NOMO-1 (cell line): ENCODE results near the gene FRMD4B.

Experiments used
- DNase-seq, 2 experiments: peaks; one replicate each; lab custom pipeline; 2025; ENCODE audit not compliant: unreplicated experiment in 2 of 2; lab: John Stamatoyannopoulos, UW

FRMD4B gene

DNA sequence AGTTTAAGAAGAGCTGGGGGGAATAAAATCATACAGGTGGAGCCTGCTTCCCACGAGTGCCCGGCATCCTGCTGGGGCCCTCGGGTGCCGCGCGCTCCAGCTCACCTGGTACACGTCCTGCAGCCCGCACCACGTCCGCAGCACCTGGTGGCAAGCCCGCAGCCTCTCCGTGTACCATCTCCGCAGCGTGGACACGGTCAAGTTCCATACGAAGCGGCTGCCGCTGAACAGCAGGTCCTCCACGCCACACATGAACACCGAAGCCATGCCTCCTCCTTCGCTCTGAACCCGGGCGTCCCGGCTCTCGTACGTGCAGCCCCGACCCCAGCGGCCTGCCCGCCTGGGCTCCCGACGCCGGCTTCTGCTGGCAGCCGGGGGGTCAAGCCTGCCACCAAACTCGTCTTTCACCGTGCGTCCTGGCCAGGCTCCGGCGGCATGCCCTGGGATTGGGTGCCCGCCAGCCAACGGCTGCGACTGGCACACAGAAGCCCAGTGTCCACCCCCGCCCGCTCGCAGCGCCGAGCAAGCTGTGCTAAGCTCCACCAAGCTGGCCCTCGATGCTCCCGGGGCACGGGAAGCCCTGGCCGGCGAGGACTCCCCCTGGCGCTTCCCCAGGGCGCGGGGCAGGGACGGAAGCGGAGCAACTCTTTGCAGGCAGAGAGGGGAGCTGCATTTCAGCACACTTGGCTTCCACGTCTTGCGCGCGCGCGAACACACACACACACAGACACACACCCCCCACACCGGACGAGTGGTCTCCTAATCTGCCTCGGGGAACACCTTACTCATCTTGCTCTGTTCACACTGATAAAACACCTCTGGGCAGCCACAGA, at the start of gene FRMD4B:
TSS of gene FRMD4B (minus strand) at position 366 of the 833 bp plus-strand sequence. CDS start at position 267, 99 bp downstream.
- DNase-seq: no peak

DNA sequence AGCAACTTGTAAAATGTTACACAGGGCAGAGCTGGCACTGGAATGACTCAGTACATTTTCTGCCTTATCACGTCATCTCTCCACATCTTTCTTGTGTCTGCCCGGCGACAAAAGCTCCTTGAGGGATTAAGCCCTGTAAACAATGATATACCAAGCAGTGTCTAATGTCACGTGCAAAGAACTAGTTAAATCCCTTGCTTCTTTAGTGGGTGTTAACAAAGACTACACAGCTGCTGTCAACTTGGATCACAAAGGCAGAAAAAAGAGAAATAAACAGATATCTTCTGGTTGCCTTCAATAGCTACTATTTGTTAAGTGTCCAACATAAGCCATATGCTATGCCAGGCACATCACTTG, 48.1 kb upstream of the FRMD4B start:
- no peak for DNase-seq

DNA sequence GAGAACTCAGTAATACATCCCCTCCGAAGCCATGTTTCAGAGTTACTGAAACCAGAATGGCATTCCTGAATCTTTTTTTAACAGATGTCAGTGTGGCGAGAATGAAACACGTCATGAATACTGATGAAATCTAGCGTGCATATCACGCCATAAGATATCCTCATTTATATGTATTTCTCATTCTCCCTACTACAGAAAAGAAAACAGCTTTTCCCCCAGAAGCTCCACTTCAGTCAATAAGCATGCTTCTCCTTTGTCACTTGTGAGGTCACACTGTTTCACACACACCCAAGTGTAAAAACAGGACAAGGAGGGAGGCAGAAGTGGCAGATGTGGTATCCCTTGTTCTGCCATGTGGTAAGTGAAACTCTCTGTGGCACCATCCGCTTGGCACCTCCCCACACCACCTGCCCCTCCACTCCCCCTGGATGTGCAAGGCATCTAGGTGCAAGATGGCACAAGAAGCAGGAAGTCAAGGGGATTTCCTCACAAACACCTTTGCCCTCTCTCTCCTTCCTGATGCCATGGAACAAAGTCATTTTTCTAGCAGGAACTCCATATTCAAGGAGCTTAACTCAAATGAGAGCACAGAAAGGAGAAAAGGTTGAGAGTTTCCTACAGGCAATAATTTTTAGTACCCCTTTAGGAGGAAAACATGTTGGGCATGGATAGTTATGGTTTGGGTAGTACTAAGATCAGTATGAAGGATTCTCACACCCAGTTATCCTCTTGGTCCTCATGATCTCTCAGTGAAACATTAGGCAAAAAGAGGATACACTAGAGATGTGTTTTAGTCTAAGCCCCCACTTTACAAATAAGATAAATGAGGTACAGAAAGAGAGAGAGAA, 47.5 kb upstream of the FRMD4B start:
- DNase-seq: no peak

DNA sequence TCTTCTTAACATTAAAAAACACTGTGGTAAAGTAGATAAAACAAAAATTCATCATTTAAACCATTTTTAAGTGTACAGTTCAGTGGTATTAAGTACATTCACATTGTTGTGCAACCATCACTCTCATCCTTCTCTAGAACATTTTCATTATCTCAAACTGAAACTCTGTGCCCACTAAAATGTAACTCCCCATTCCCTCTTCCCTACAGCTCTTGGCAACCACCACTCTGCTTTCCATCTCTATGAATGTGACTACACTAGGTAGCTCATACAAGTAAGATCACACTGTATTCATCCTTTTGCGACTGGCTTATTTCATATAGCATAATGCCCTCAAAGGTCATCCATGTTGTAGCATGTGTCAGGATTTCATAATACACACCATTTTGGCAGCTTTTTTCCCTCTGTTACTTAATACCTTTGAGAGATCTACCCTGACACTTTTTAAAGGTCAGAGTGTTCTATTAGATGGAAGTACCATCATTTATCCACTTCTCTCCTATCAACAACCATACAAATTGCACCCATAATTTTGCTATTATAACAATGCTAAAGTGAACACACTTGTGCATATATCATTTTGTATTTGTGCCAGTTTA, 42.9 kb upstream of the FRMD4B start:
- DNase-seq: no peak

DNA sequence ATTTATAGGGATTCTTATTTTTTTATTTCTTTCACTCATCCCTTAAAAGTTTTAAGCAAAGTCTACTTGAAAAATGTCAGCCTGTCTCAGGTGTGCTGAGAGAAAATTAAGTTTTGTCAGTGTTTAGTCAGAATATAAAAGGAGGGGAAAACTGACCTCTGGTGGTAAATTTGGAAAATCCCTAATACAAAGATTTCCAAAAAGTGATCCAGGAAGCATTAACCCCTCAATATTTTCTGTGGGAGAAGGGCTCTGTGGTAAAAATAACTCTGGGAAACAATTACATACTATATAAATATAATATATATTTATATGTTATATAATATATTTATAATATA, 41.0 kb upstream of the FRMD4B start:
- DNase-seq: no peak

DNA sequence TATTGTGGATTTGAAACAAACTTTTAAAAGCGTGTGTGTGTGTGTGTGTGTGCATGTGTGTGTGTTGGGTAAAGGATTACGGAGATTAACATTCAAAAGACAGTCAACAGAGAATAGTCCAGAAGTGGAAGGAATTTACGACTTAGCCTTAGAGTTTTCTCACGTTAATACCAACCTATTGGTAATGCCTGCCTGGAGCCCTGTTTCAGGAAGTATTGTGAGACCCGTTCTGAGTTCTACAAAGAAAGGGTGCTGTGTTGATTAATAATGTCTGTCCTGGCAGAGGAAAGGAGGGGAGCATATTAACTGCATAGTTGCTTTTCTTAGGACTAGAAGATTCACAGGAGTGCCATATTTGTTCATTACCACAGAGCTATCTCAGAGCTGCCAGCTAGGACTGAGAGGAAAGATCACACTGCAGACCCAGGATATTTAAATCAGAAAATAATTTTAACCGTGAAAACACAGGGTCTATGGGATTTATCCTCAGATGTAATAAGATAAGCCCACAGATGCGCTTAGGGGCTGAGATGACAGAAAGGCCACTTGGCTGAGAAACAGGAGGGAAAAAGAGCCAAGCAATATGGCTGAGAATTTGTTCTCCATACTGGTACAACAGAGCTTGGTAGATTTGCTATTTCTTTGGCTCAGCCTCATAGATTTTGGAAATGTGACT, 40.5 kb upstream of the FRMD4B start:
- no peak for DNase-seq

DNA sequence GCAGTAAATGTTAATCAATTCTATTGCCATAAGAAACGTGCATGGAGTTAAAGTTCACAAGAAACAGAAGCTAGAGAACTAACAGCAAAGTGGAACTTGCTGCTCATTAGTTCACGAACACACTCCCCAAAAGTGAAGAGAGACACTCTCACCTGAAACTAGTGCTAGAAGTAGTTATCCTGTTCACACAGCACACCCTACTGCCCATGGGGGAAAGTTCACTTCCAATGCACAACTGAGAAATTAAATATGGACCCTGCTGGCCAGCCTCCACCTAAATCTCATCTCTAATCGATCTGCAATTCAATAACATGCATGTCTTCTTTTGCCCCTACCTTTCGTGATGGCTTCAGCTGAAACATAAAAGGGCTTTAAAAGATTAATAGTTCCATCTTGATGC, 39.4 kb upstream of the FRMD4B start:
- DNase-seq: no peak

DNA sequence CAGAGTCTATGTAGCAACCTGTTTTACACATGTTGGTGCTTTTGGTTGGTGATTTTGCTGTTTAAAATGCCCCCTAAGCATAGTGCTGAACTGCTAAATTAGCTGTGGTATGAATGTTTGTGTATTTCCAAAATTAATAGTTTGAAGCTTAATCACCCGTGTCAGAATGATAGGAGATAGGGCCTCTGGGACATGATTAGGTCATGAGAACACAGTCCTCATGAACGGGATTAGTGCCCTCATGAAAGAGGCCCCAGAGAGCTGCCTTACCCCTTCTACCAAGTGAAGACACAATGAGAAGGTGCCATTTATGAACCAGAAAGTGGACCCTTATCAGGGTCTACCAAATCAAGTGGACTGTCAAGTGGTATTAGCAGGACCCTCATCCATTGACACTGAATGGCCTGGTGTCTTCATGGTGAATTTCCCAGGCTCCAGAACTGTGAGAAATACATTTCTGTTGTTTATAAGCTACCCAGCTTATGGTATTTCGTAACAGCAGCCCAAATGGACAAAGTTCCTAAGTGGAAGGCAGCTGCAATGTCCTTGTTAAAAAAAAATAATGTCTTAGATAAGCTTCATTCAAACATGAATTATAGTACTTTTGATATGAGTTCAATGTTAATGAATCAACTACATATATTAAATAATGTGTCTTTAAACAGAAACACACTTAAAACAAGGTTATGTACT, 37.7 kb upstream of the FRMD4B start:
- DNase-seq: no peak

DNA sequence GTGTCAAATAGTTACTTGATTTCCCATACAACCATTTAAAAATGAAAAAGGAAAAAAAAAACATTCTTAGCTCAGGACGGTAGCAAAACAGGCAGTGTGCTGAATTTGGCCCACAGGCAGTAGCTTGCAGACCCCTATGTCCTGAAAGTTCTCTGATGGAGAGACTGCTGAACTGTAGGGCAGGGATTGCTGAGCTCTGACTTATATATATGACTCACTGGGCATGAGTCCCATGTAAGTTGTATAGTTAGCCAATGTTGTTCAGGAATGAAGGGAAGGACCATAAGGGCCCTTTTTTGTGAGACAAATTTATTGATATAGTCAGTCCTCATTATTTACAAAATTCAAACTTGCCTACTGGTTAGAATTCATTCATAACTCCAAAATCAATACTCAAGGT, 36.9 kb upstream of the FRMD4B start:
- no peak for DNase-seq

DNA sequence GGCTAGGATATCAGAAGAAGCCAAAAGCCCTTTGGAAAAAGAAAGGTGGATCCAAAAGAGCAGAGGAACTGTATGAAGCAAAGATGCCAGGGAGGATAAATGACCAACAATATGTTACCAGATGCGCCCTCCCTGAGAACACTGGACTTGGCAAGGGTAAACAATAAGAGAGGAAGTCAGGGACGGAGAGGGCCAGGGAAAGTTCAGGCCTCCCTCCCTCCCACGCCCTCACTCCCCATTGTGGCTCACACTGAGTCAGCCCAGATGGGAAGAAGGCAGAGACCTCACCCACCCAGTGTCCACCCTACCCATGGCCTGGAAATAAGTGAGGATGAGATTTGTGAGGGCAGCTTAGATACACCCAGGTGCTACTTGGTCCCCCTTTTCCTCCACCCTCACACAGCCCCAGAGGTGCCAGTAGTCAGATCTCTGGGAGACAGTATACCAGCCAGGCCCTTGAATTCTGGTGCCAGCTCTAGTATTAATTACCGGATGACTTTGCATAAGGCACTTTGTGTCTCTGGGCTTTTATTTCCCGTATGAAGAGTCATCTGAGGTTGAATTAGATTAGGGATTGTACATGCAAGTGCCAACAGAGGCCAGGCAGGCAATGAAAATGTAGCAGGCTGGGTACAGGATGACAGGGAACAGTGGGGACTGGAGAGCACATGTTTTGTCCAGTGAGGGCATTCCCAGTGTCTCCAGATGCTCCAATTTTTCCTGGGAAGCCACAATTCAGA, 35.1 kb upstream of the FRMD4B start:
- no peak for DNase-seq

DNA sequence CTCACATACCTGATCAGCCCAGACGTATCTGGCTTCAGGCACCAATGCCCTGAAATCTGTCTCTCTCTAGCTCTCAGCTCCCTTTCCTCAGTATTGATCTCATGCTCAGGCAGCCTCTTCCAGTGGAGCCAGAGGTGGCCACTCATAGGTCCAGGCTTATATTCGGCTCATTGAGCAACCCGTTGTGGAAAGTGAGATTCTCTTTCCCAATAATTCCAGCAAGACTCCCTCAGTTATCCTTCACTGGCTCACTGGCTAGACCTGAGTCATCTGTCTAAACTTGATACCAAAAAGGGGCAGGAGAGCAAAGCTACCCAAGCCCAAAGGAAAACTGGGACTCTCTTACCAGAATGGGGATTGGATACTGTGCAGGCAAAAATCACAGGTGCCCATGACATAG, 33.4 kb upstream of the FRMD4B start:
- DNase-seq: no peak

DNA sequence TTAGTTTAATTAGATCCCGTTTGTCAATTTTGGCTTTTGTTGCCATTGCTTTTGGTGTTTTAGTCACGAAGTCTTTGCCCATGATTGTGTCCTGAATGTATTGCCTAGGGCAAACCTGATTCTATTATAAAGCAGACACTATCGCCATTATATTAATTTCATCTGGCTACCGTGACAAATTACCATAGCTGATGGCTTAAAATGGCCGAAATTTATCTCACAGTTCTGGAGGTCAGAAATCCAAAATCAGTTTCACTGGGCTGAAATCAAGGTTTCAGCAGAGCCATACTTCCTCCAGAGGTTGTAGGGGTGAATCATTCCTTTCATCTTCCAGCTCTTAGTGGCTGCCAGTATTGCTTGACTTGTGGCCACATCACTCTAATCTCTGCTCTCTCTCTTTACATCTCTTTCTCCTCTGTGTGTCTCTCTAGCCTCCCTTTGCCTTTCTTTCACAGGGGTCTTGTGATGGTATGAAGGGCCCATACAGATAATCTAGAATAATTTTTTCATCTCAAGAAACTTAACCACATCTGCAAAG, 31.7 kb upstream of the FRMD4B start:
- DNase-seq: no peak

DNA sequence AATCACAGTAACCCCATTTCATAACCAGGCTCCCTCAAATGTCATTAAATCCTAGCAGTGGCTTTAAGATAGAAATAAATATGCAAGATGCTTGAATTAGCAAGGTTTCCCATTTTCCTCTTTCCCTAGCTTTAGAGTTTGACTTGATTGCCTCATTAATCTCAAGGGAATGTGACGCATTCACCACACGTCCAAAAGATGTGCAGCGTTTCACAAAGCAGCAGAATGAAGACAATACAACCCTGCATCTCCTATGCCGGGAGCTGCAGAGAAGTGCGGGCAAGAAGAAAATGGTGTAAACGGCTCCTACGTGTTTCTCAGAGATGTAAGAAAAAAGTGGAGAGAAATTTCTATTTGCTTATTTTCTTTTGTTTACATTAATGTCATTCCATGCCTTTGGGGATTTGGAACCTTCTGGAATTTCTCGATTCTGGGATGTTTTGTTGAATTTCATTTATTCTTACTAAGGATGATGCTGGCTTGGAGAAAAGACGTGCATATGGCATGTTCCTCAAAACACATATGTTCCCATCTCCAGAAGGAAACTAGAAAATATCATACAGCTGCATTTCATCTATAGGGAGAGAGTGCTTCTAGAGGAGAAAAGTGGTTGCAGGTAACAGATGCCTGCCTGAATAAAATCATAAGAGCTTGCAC, 27.8 kb upstream of the FRMD4B start:
- no peak for DNase-seq

DNA sequence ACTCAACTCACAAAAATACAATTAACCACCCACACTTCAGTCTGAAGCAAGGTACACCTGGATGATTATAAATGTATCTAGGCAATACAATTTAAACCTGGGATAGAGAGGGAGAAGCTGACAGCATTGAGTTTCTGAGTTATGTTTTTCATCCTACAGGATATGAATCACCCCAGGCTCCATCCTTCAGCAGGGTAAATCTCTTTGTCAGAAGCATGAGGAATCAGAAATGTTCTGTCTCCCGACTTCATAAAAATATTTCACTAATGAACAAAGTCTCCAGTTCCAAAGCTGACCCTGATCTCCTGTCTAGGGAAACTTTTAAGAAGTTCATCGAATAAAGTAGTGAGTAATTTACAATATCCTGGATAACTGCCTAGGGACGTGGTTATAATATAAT, 25.5 kb upstream of the FRMD4B start:
- DNase-seq: no peak

DNA sequence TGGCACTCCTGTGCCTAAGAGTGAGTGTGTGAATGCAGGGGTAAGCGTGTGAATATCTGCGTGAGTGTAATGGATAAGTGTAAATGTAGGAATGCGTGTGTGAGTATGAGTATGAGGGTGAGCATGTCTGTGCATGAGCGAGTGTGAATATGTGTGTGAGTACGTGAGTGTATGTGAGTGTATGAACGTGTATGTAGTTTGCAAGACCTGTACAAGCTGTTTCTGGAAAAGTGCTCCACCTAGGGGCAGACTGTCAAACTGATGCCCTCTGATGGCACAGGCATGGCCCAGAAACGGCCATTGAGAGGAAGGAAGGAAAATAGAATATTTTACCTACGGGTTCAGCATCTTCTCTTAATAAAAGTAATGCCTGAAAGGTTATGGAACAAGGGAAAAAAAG, 24.4 kb upstream of the FRMD4B start:
- DNase-seq: peak; percentile 20 to 36

DNA sequence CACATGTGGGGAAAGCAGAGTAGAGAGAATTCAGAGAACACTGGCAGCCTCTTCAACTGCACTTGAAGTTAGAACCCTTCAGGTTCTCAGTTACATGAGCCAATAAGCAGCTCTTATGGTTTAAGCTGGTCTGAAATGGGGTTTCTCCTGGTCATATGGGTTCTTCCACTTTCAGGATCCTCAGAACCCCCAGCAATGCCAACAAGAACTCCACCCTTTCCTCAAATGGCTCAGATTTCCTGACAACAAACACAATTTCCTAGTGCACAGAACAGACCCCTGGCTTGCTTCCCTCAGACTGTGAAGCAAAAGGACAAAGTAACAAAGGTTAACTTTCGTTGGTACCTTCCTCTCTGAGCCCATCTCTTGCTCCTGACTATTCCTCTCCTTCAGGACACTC, 23.9 kb upstream of the FRMD4B start:
- DNase-seq: no peak

DNA sequence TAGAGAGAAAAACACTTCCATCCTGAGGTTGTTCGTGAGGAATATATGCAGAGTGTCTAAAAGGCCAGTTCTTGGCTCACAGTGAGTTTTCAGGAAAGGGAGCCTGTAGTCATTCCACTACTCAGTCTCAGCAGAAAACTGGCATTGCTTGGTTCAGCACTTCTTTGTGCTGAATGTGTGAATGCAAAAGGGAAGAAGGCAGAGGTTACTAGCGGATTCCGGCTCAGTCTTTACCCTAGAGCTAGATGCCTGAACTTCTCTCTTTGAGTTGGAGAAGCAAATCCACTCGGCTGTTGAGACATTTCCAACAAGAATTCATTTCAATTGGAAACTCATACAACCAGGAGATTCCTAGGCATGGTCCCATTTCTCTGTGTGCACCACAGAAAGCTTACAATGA, 23.1 kb upstream of the FRMD4B start:
- no peak for DNase-seq

DNA sequence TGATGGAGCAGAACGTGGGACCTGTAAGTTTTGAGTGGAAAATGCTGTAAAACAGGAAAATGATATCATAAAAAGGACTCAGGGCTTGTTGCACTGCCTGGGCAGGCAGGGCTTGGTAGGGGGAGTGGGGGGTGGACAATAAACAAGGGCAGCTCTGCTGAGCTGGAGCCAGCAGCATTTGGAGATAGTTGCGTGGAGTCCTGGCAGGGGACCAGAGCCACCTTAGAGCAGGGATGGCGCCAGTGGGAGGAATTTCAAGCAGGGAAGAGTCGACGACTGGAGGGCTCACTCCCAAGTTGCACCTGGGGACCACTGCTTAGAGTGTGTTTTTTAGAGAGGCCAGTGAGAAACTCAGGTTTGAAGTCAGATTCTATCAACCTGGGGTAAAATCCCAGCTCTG, 22.7 kb upstream of the FRMD4B start:
- no peak for DNase-seq

DNA sequence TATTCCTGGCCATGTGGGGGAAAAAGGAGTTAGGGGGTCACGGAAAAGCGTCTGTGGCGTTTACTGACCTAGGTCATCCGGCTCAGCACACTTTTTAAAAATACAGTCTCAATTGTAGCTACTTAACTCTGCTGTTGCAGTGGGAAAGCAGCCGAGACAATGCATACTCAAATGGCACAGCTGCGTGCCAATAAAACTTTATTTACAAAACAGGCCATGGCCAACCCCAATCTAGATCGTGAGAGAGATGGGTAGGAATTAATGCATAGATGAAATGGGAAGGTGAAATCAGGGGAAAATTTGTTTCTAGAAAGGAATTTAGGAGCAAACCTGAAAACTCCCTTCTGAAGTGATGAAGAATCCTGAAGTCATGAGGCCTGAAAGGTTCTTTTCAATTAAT, 22.0 kb upstream of the FRMD4B start:
- DNase-seq: no peak
